Activated T-helper 1 cell treated with anti-CD3 and anti-CD28 coated beads, Interleukin-2, amount 50 U/mL, for 16 hours (primary cell): Measurements from ENCODE around the gene APBA2.
"Not testable (repeated sequence)": the region's sequence is repeated elsewhere in the genome, so short reads cannot be mapped to it uniquely, and the experiment has no call there.

Experiments
- DNase-seq, 2 donors: peaks; one replicate each; pipeline ENCODE4 v3.0.0-alpha.2; 2020; ENCODE audit warnings: low read depth in 1 of 2, low spot score in 1 of 2

Gene APBA2

GRCh38 chr15:28994831-28995596, 109.2 kb downstream of the APBA2 start:
- DNase-seq = no peak

- no peak for DNase-seq
Measured at GRCh38 chr15:28995705-28996104, 109.9 kb downstream of the APBA2 start.

DNA sequence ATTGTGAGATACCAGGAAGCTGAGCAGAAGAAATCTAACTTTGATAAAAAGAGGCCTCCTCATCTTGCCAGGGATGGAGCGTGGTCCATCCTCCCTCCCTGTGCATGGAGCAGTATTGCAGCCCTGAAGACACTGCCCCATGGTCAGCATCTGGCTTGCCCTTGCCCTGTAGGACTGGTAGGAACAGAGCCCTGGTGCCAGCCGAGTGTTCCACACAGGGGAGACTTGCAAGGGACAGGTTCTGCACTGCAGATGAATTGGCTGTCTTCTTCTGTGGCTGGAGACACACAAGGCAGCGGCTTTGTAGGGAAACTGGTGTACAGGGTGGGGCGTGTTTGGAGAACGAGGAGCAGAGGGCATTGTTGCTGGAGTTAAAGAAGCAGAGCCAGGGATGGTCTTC, 110.5 kb downstream of the APBA2 start:
- no peak for DNase-seq

GRCh38 chr15:28996953-28997352, 111.2 kb downstream of the APBA2 start:
- DNase-seq = no peak

DNA sequence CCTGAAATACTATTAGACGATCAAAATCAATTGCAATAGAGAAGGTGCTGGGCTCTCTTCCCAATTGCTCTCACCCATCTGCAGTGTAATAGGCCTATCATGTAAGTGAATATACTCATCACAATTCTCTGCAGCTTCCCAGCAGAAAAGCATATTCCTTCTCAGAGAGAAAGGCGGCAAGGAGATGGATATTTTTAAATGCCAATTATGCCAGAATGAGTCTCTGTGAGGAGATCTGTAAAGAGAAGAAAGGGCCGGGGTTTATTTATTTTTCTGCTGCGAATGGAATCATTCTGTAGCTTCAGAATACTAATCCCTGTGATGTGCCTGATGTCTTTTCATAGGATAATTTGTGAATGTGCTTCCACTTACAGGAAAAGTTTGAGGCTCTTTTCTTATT, 112.0 kb downstream of the APBA2 start:
- DNase-seq = no peak

DNA sequence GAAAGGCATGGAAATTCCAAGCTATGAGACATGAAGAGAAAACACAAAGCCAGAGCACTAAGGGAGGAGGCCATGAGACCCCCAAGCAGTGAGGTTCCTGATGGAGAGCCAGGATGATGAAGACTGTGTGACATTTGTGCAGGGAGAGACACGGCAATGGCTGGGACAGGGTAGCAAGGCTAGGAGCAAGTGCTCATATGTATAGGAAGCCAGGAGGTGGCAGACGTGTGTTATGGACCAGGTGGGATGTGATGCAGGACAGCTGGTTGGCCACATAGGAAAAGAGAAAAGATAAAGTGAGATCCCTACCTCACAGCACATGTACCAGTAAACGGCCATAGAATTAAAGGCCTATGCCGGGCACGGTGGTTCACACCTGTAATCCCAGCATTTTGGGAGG, 112.7 kb downstream of the APBA2 start:
- no peak for DNase-seq

- no peak for DNase-seq
Measured at GRCh38 chr15:29003191-29003839, 117.5 kb downstream of the APBA2 start.

- DNase-seq = no peak
Measured at GRCh38 chr15:29003840-29004233, 118.1 kb downstream of the APBA2 start.

DNA sequence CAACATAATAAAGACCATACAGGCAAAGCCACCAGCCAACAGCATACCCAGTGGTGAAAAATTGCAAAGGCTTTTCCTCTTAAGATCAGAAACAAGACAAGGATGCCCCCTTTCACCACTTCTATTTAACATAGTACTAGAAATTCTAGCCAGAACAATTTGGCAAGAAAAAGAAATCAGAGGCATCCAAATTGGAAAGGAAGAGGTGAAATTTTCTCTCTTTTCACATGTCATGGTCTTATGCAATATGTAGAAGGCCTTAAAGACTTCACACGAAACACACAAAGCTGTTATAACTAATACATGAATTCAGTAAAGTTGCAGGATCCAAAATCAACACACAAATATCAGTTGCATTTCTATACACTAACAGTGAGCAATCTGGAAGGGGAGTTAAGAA, 120.2 kb downstream of the APBA2 start:
- no peak for DNase-seq

GRCh38 chr15:29008846-29009245, 123.1 kb downstream of the APBA2 start:
- no peak for DNase-seq

DNA sequence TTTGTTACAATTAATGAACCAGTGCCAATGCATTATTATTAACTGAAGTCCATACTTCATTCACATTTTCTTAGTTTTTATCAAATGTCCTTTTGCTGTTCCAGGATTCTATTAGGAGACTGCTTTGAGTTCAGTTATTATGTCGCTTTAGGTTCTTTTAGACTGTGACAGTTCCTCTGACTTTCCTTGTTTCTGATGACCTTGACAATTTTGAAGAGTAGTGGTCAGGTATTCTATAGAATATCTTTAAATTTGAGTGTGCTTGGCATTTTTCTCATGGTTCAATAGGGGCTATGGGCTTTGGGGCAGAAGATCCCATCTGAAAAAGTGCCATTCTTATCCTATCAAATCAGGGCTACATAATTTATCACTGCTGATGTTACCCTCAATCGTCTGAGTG, 126.3 kb downstream of the APBA2 start:
- DNase-seq = no peak

GRCh38 chr15:29014493-29014892, 128.7 kb downstream of the APBA2 start:
- DNase-seq = no peak

- DNase-seq = no peak
Measured at GRCh38 chr15:29016518-29016917, 130.7 kb downstream of the APBA2 start.

DNA sequence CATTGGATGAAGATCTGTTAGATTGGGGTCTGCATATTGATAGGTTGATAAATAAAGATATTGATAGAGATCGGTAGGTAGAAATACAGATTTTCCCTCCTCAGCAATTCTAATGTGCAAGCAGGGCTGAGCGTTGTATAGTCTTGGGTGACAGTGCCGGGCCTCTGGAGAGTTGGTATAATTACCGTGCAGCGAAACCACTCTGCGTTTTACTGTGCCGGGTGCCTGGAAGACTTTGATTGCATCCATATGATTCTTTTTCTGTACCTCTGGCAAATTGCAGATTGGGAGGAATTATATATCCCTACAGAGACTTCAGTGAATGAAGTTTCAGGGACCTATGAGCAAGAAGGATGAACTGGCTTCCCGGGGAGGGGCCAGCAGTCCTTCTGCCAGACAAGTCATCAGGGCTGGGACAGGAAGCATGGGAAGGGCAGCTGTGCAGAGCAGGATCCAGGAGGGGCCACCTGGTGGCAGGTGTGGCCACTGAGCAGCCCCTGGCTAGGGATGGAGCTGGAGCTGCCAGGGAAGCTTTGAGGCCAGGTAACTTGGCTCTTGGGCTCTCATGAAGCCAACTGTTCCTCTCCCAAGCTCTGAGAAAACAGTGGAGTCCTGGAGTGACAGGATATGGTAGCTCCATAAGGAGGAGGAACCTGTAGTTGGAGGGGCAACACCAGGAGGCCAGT, 132.5 kb downstream of the APBA2 start:
- no peak for DNase-seq

DNA sequence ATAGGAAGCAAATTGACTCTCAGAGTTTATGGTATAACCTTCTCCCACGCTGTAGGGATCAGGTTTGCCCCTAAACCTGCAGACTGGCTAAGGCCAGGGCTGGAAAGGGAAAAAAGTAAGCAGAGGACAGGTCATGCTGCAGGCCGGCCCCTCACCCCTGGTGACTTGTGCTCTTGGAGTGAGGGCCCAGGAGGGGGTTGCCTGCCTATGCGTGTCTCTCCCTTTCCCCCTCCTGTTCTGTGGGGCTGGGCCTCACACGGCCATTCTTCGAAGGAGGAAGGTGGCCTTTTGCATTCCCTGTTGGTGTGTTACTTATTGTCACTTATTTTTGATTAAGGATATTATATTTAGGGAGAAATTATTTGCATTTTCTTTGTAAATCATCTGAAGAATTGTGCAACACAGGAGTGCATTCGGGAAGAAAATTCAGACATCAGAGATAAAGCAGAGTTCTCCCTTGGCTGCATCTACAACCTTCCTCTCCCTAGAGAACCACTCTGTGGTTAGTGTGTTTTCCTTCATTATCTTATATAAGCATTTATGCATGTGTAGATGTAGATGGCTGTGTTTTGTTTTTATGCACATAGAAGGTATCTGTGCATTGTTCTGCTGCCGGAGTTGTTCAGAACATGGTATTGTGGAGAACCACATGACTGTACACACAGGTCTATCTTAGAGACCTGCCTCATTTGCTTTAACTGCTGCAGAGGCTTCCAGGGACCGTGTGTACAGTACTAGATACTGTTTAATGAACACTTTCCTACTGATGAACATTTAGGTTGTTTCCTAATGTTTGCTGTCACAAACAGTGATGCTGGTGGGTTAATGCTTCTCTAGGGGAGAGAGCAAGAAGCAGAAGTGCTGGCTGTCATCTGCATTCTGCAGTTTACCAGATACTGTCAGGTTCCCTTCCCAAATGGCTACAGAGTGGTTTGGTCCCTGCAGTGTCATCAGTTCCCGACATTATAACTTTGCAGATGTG, 133.5 kb downstream of the APBA2 start:
- no peak for DNase-seq

DNA sequence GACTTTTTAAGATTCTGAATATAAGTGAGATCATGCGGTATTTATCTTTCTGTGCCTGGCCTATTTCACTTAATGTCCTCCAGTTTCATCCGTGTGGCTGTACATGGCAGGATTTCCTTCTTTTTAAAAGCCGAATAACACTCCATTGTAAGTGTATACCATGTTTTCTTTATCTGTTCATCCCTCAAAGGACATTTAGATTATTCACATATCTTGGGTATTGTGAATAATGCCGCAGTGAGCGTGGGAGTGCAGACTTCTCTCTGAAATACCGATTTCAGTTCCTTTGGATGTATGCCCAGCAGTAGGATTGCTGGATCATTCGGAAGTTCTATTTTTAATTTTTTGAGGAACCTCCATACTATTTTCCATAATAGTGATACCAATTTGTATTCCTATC, 136.1 kb downstream of the APBA2 start:
- no peak for DNase-seq

DNA sequence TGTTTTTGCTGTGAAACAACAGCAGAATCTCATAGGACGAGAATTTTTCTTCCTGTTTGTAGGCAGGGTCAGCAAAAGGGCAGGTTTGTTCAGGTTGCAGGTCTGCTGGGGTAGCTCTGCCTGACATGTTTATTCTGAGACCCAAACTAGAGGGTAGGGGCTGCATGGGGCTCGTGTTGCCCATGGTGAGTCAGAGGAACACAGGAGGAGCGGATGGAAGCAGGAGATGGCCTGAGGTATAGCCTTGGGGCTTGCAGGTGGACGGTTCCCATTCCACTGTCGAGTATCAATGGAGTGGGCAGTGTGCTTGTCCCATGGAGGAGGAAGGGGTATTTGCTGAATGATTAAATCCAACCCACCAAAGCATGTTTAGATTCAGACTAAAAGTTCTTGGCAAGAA, 138.9 kb downstream of the APBA2 start:
- no peak for DNase-seq

GRCh38 chr15:29025411-29025810, 139.6 kb downstream of the APBA2 start:
- not testable (repeated sequence) for DNase-seq

- DNase-seq = not testable (repeated sequence)
Measured at GRCh38 chr15:29028158-29028557, 142.4 kb downstream of the APBA2 start.

DNA sequence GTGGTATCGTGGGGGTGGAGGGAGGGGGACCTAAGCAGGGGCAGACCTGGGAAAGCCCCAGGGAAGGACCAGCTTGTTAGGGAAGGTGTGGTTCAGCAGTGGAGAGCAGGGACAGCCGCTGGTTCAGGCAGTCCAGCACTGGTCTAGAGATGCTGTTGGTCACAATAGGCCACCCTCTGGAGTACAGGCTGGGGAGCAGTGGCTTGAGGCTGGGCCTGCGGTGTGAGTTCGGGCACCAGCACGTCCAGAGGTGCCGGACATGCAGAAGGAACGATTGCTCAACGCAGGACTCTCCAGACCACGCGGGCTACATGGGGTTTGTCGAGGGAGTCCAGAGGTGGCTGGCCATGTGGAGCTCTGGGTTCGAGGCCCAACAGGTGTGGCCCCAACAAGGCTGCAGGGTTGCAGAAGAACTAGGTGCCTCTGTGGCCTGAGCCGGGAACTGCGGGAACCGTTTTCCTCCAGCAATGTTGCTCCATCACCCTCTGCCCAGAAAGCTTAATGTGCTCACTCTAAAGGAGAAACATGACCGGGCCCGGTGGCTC, 143.9 kb downstream of the APBA2 start:
- DNase-seq = no peak
